DND-41 (cell line): ENCODE measurements around the gene CR2.

Experiments
- ATAC-seq: fragments of 200-7000 bp; cut with Tn5 transposase; 3 replicates; pipeline ENCODE4 v1.9.1; 2021; ENCODE audit warnings: low read depth; ENCODE audit not compliant: insufficient read depth
- DNase-seq: peaks from one replicate; pipeline ENCODE4 v3.0.0-alpha.2; 2020
- H2AFZ ChIP-seq: 2 replicates; pipeline ENCODE4 v1.6.0; 2012; ENCODE audit warnings: low read depth, low read length
- H3K27ac ChIP-seq: 2 replicates; pipeline ENCODE4 v1.5.1; 2012; ENCODE audit warnings: low read length, inconsistent platforms
- H3K27me3 ChIP-seq: fragments of 200-600 bp; sonication (generic); 2 replicates; pipeline ENCODE4 v1.6.0; 2012; ENCODE audit warnings: low read length, mild to moderate bottlenecking, inconsistent platforms; ENCODE audit not compliant: insufficient read depth, poor library complexity
- H3K36me3 ChIP-seq: 2 replicates; pipeline ENCODE4 v1.5.1; 2012; ENCODE audit warnings: low read length, inconsistent platforms; ENCODE audit not compliant: insufficient read depth
- H3K4me1 ChIP-seq: 2 replicates; pipeline ENCODE4 v1.5.1; 2012; ENCODE audit warnings: mild to moderate bottlenecking, low read length; ENCODE audit not compliant: insufficient read depth
- H3K4me2 ChIP-seq: 2 replicates; pipeline ENCODE4 v1.6.0; 2012; ENCODE audit warnings: mild to moderate bottlenecking, moderate library complexity, low read length, inconsistent platforms; ENCODE audit not compliant: insufficient read depth
- H3K4me3 ChIP-seq, 2 experiments: fragments of 200-600 bp in 1 of 2; shearing (Covaris generic) in 1 of 2; 2 replicates each; pipeline ENCODE4 v1.5.1; 2012 to 2016; ENCODE audit warnings: inconsistent platforms in 2 of 2, low read length in 2 of 2, mild to moderate bottlenecking in 2 of 2, low read depth in 1 of 2, moderate library complexity in 1 of 2
- H3K79me2 ChIP-seq: 2 replicates; pipeline ENCODE4 v1.6.0; 2012; ENCODE audit warnings: low read length, inconsistent platforms; ENCODE audit not compliant: insufficient read depth
- H3K9ac ChIP-seq: 2 replicates; pipeline ENCODE4 v1.6.0; 2012; ENCODE audit warnings: low read depth, mild to moderate bottlenecking, inconsistent platforms, low read length, moderate library complexity
- H3K9me3 ChIP-seq: 2 replicates; pipeline ENCODE4 v1.5.1; 2012; ENCODE audit warnings: low read length, moderate library complexity, mild to moderate bottlenecking, inconsistent platforms; ENCODE audit not compliant: insufficient read depth, severe bottlenecking
- H4K20me1 ChIP-seq: 2 replicates; pipeline ENCODE4 v1.6.0; 2012; ENCODE audit warnings: low read length; ENCODE audit not compliant: insufficient read depth
- CTCF ChIP-seq: IDR thresholded peaks from 2 replicates; pipeline ENCODE4 v1.5.1; 2012; ENCODE audit warnings: borderline replicate concordance, low read length, moderate library complexity, mild to moderate bottlenecking; ENCODE audit not compliant: poor library complexity, severe bottlenecking; ENCODE audit errors: extremely low read depth
- EZH2 ChIP-seq: IDR thresholded peaks from 3 replicates; pipeline ENCODE4 v1.6.1; 2012; ENCODE audit warnings: borderline replicate concordance, low read depth, mild to moderate bottlenecking, moderate library complexity, low read length, inconsistent platforms; ENCODE audit not compliant: severe bottlenecking

The CR2 gene

GRCh38 chr1:207418351-207418750 lies 35.8 kb upstream of the CR2 start:
- Histone ChIP-seq H3K9me3 (peaks cover 4% of the 10 kb centered on the region), H3K9ac (no peak overlapping the region), H2AFZ (no peak overlapping the region), H3K27ac (no peak overlapping the region), H3K27me3 (no peaks in the 10 kb centered on the region), H3K4me1 (no peaks in the 10 kb centered on the region), H3K4me3 (no peak overlapping the region), H3K36me3 (no peaks in the 10 kb centered on the region), H4K20me1 (no peaks in the 10 kb centered on the region), H3K79me2 (no peaks in the 10 kb centered on the region), H3K4me2 (no peak overlapping the region)
- no peak for ATAC-seq
- TF ChIP-seq EZH2 = no peak
- no peak for TF ChIP-seq CTCF
- DNase-seq = no peak

GRCh38 chr1:207420109-207420508 lies 34.0 kb upstream of the CR2 start:
- no peak for ATAC-seq

GRCh38 chr1:207421078-207421477 lies 33.0 kb upstream of the CR2 start:
- Histone ChIP-seq H3K36me3 (no peaks in the 10 kb centered on the region), H3K4me1 (no peaks in the 10 kb centered on the region), H3K4me2 (no peak overlapping the region), H3K27ac (no peak overlapping the region), H3K79me2 (no peaks in the 10 kb centered on the region), H2AFZ (no peak overlapping the region), H3K4me3 (no peak overlapping the region), H3K27me3 (no peaks in the 10 kb centered on the region), H3K9ac (no peak overlapping the region), H3K9me3 (peaks cover 4% of the 10 kb centered on the region), H4K20me1 (no peaks in the 10 kb centered on the region)
- TF ChIP-seq CTCF (no peak), EZH2 (no peak)
- ATAC-seq (no peak), DNase-seq (no peak)

More at GRCh38 chr1:207420109-207420508, 34.0 kb upstream of the CR2 start:
- Histone ChIP-seq H3K4me2 (no peak overlapping the region), H3K9ac (no peak overlapping the region), H3K27ac (no peak overlapping the region), H4K20me1 (no peaks in the 10 kb centered on the region), H3K36me3 (no peaks in the 10 kb centered on the region), H3K4me3 (no peak overlapping the region), H3K9me3 (peaks cover 4% of the 10 kb centered on the region), H2AFZ (no peak overlapping the region), H3K4me1 (no peaks in the 10 kb centered on the region), H3K27me3 (no peaks in the 10 kb centered on the region), H3K79me2 (no peaks in the 10 kb centered on the region)
- TF ChIP-seq EZH2 = no peak
- no peak for TF ChIP-seq CTCF
- no peak for DNase-seq

- ATAC-seq (no peak), DNase-seq (no peak)
- no peak for TF ChIP-seq CTCF
- no peak for TF ChIP-seq EZH2
- no peaks in the 10 kb centered on the region for H4K20me1 ChIP-seq
- no peak overlapping the region for H2AFZ ChIP-seq
- no peak overlapping the region for H3K4me2 ChIP-seq
- no peaks in the 10 kb centered on the region for H3K27me3 ChIP-seq
- no peaks in the 10 kb centered on the region for H3K79me2 ChIP-seq
- H3K9me3 ChIP-seq = peaks cover 4% of the 10 kb centered on the region
- H3K4me1 ChIP-seq = no peaks in the 10 kb centered on the region
- H3K27ac ChIP-seq = no peak overlapping the region
- H3K4me3 ChIP-seq = no peak overlapping the region
- no peak overlapping the region for H3K9ac ChIP-seq
- H3K36me3 ChIP-seq = no peaks in the 10 kb centered on the region
Observed at GRCh38 chr1:207423560-207424292, 30.4 kb upstream of the CR2 start.
